ENCODE results near the gene CDC25C. TPM values are rescaled to one million over a fixed set of nuclear protein-coding genes. Genes with fewer than 3 reads are reported as not detected.

CDC25C gene
- total and polyA plus RNA-seq, 2 donors from 2014 or later: 0.25 TPM; not detected in 1

GRCh38 chr5:138359621-138360020, 28.0 kb upstream of the CDC25C start:
- no peaks in the 10 kb centered on the region for H3K36me3 ChIP-seq (ENCODE audit: control insufficient read depth in 2 of 3, insufficient read depth in 3 of 3, low read length in 3 of 3)
- DNase-seq (no peak), FAIRE-seq (no peak)
- H3K27me3 ChIP-seq (ENCODE audit: control insufficient read depth, insufficient read depth, low read length): no peaks in the 10 kb centered on the region
- H3K27ac ChIP-seq (ENCODE audit: low read depth in 2 of 2, low read length in 2 of 2): no peak overlapping the region
- H3K4me3 ChIP-seq (ENCODE audit: low read length in 3 of 3): no peak overlapping the region
- H3K4me1 ChIP-seq (ENCODE audit: control insufficient read depth in 2 of 3, insufficient read depth in 2 of 3, low read depth in 1 of 3, low read length in 3 of 3): peaks cover 0 to 4% (median 0%) of the 10 kb centered on the region in 3 donors
- TF ChIP-seq CTCF (IDR thresholded peaks at IDR 0.05; ENCODE audit: borderline replicate concordance, extremely low read depth, insufficient read depth): no peak
- intact Hi-C loops (cut with DNase I): no loop called here
- no peak overlapping the region for H3K9ac ChIP-seq (ENCODE audit: low read length in 3 of 3)
- H3K9me3 ChIP-seq (ENCODE audit: control insufficient read depth in 2 of 3, insufficient read depth in 1 of 3, low read length in 3 of 3): no peaks in the 10 kb centered on the region

GRCh38 chr5:138354926-138355378, 23.3 kb upstream of the CDC25C start:
- TF ChIP-seq CTCF (IDR thresholded peaks at IDR 0.05; ENCODE audit: borderline replicate concordance, extremely low read depth, insufficient read depth): no peak
- no peaks in the 10 kb centered on the region for H3K36me3 ChIP-seq (ENCODE audit: control insufficient read depth in 2 of 3, insufficient read depth in 3 of 3, low read length in 3 of 3)
- intact Hi-C loops (cut with DNase I): no loop called here
- no peak overlapping the region for H3K27ac ChIP-seq (ENCODE audit: low read depth in 2 of 2, low read length in 2 of 2)
- H3K9ac ChIP-seq (ENCODE audit: low read length in 3 of 3): no peak overlapping the region
- H3K9me3 ChIP-seq (ENCODE audit: control insufficient read depth in 2 of 3, insufficient read depth in 1 of 3, low read length in 3 of 3): peaks cover 0 to 4% (median 0%) of the 10 kb centered on the region in 3 donors
- peak in 3 of 5 donors; percentile 42 to 81 (median 64) for DNase-seq
- FAIRE-seq: no peak
- H3K27me3 ChIP-seq (ENCODE audit: control insufficient read depth, insufficient read depth, low read length): no peaks in the 10 kb centered on the region
- H3K4me1 ChIP-seq (ENCODE audit: control insufficient read depth in 2 of 3, insufficient read depth in 2 of 3, low read depth in 1 of 3, low read length in 3 of 3): peaks cover 0 to 13% (median 5%) of the 10 kb centered on the region in 3 donors
- H3K4me3 ChIP-seq (ENCODE audit: low read length in 3 of 3): peak overlapping the region in 1 of 3 donors; percentile 64

- Histone ChIP-seq H3K9me3 (ENCODE audit: control insufficient read depth in 2 of 3, insufficient read depth in 1 of 3, low read length in 3 of 3) (peaks cover 0 to 4% (median 0%) of the 10 kb centered on the region in 3 donors), H3K4me1 (ENCODE audit: control insufficient read depth in 2 of 3, insufficient read depth in 2 of 3, low read depth in 1 of 3, low read length in 3 of 3) (peaks cover 0 to 13% (median 5%) of the 10 kb centered on the region in 3 donors), H3K36me3 (ENCODE audit: control insufficient read depth in 2 of 3, insufficient read depth in 3 of 3, low read length in 3 of 3) (no peaks in the 10 kb centered on the region), H3K4me3 (ENCODE audit: low read length in 3 of 3) (peak overlapping the region; percentile 64 to 82 (median 79)), H3K9ac (ENCODE audit: low read length in 3 of 3) (peak overlapping the region; percentile 66 to 92 (median 91)), H3K27ac (ENCODE audit: low read depth in 2 of 2, low read length in 2 of 2) (no peak overlapping the region), H3K27me3 (ENCODE audit: control insufficient read depth, insufficient read depth, low read length) (no peaks in the 10 kb centered on the region)
- intact Hi-C loops (cut with DNase I): no loop called here
- TF ChIP-seq CTCF (IDR thresholded peaks at IDR 0.05; ENCODE audit: borderline replicate concordance, extremely low read depth, insufficient read depth): no peak
- no peak for DNase-seq
- FAIRE-seq: no peak
Observed at GRCh38 chr5:138354387-138354786, 22.8 kb upstream of the CDC25C start.
